Erythroblast (primary cell): ENCODE data around the gene CARD19.

ENCODE experiments used
- GATA1 ChIP-seq: IDR thresholded peaks from 2 replicates; pipeline ENCODE4 v1.6.1; 2011; ENCODE audit warnings: low read depth, mild to moderate bottlenecking, control low read depth, low read length, moderate library complexity
- POLR2A ChIP-seq: IDR thresholded peaks from 2 replicates; pipeline ENCODE4 v1.6.1; 2011; ENCODE audit warnings: mild to moderate bottlenecking, low read length

DNA sequence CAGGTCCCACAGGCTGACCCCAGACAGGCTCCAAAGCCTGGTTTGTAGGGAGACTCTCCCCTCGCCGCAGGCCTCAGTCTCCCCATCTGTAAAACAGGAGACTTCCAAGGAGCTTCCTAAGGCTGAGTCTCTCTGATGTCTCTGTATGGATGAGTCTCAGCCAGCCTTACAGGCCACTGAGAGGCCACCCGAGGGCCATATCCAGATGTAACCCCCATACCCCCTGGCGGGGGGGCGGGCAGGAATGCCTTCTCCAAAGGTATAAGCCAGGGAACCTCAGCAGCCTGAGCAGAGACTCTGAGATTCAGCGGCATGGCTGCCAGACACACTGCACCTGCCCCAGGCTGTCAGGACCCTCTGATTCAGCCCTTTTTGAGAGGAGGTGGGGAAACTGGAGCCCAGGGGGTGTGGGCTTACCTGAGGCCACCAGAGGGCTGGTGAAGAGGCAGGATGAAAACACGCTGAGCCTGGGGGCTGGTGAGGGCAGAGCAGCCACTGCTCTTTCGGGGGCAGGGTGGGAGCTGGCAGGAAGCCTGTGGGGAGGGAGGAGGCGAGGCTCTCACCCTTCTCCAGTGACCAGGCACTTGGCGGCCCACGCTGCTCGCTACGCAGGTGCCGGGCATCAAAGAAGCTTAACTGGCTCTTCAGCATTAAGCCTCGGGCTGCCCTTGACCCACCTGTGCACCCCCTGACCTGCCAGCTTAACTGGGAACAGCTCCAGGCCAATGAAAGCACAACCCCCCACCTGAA is 43.1 kb upstream of the CARD19 start:
- TF ChIP-seq POLR2A (no peak), GATA1 (no peak)
